Measurements from ENCODE around the gene RELCH. TPM values are rescaled to one million over a fixed set of nuclear protein-coding genes. Genes with fewer than 3 reads are reported as not detected.

Gene RELCH
- total and polyA plus RNA-seq, 2 of the 13 experiments (the other 11 are each of a cell fraction or from before 2014, with no cell fraction given): 5.6 to 31.7 TPM

GRCh38 chr18:62187543-62188510, 772 bp downstream of the RELCH start (continued):
- peak; percentile 30 for TF ChIP-seq KDM5A (IDR thresholded peaks at IDR 0.05; ENCODE audit: borderline replicate concordance, low read length)
- peak; percentile 17; the same call in 1 of the 2 replicates for TF ChIP-seq ZNF337 (CRISPR knock-in tag; IDR thresholded peaks at IDR 0.05; ENCODE audit: borderline replicate concordance, low read depth)
- peak; percentile 8 for TF ChIP-seq ARID4A (CRISPR knock-in tag; IDR thresholded peaks at IDR 0.05; ENCODE audit: borderline replicate concordance)
- TF ChIP-seq ZBTB2 (CRISPR knock-in tag; IDR thresholded peaks at IDR 0.05; ENCODE audit: low read depth): 0 out of 2 replicates have a peak, but pooled peaks have one; percentile 22
- 0 out of 2 replicates have a peak, but pooled peaks have one; percentile 54 for TF ChIP-seq REL (CRISPR knock-in tag; conservative IDR thresholded peaks at IDR 0.05)
- TF ChIP-seq GABPA (IDR thresholded peaks at IDR 0.05; ENCODE audit: low read depth, low read length): no peak
- TF ChIP-seq GABPA (CRISPR knock-in tag; IDR thresholded peaks at IDR 0.05; ENCODE audit: low read depth): peak; percentile 45
- TF ChIP-seq ZEB1 (IDR thresholded peaks at IDR 0.05; ENCODE audit: insufficient replicate concordance, low read depth): no peak
- peak in 1 of 2 experiments; percentile 12; a peak in 1 of 4 replicates for TF ChIP-seq HMGXB4 (CRISPR knock-in tag; IDR thresholded peaks at IDR 0.05; ENCODE audit: borderline replicate concordance in 1 of 2, low read depth in 1 of 2)
- peak; percentile 67; the same call in 1 of the 2 replicates for TF ChIP-seq HOXA9 (CRISPR knock-in tag; IDR thresholded peaks at IDR 0.05; ENCODE audit: borderline replicate concordance)
- TF ChIP-seq PREB (CRISPR knock-in tag; IDR thresholded peaks at IDR 0.05): no peak
- TF ChIP-seq ZNF274 (CRISPR knock-in tag; IDR thresholded peaks at IDR 0.05): 0 out of 2 replicates have a peak, but pooled peaks have one; percentile 28
- TF ChIP-seq ATF5 (CRISPR knock-in tag; IDR thresholded peaks at IDR 0.05; ENCODE audit: low read depth): no peak
- no peak for TF ChIP-seq NFIB (CRISPR knock-in tag; IDR thresholded peaks at IDR 0.05; ENCODE audit: borderline replicate concordance)
- TF ChIP-seq MYNN (CRISPR knock-in tag; IDR thresholded peaks at IDR 0.05; ENCODE audit: low read depth): 0 out of 2 replicates have a peak, but pooled peaks have one; percentile 18
- TF ChIP-seq NKX3-1 (CRISPR knock-in tag; IDR thresholded peaks at IDR 0.05): 0 out of 2 replicates have a peak, but pooled peaks have one; percentile 19
- 0 out of 4 replicates have a peak, but pooled peaks of 1 of the 2 experiments have one; percentile 11 for TF ChIP-seq KLF16 (CRISPR knock-in tag; IDR thresholded peaks at IDR 0.05)
